Pancreas (tissue), 10 donors: ENCODE data around the gene ABCB1. TPM values are rescaled to one million over a fixed set of nuclear protein-coding genes. Genes with fewer than 3 reads are reported as not detected.
A peak's percentile ranks its signal among the peaks of the same experiment; 100 is the strongest.

ENCODE experiments used
- ATAC-seq, 4 donors: fragments of 200-7000 bp; cut with Tn5 transposase; one replicate each; pipeline versions ENCODE4 v1.8.0 to v1.9.1; 2020; ENCODE audit warnings: mild to moderate bottlenecking in 4 of 4, moderate library complexity in 4 of 4
- DNase-seq, 6 donors: peaks; one replicate each; pipeline ENCODE4 v3.0.0-alpha.2; 2020
- FAIRE-seq: peaks from 2 replicates; lab custom pipeline; 2012; peaks lifted over from hg19 to GRCh38; lab: Jason Lieb, UNC
- H3K27ac ChIP-seq, 4 donors: fragments of 200-600 bp; sonication (generic); 1 replicate in 3 of 4; 2 replicates in 1 of 4; pipeline versions ENCODE4 v1.5.0 to v1.8.0; 2020
- H3K27me3 ChIP-seq, 4 donors: fragments of 200-600 bp; one replicate each; pipeline ENCODE4 v1.8.0; 2021
- H3K36me3 ChIP-seq, 3 donors: fragments of 200-600 bp; sonication (generic) in 1 of 3; one replicate each; pipeline versions ENCODE4 v1.5.0 to v1.8.0; 2020 to 2021
- H3K4me1 ChIP-seq, 3 donors: fragments of 200-600 bp; one replicate each; pipeline ENCODE4 v1.8.0; 2021
- H3K4me3 ChIP-seq, 4 donors: fragments of 200-600 bp; sonication (generic) in 2 of 4; one replicate each; pipeline versions ENCODE4 v1.5.0 to v1.8.0; 2020 to 2021
- H3K9me3 ChIP-seq, 4 donors: fragments of 200-600 bp; one replicate each; pipeline ENCODE4 v1.8.0; 2021
- CTCF ChIP-seq, 4 donors: fragments of 200-600 bp; sonication (generic) in 3 of 4; IDR thresholded peaks; one replicate each; pipeline versions ENCODE4 v1.5.0 to v1.8.0; 2021; ENCODE audit warnings: antibody characterized with exemption in 4 of 4
- WGBS, 2 donors: extraction: QIAGEN DNeasy Blood & Tissue Kit; methylation state at CpG; one replicate each; pipeline ENCODE4 v1.1.7; 2013; 5-methylcytosine and 5-hydroxymethylcytosine counted together
- intact Hi-C, 3 donors: fragments of 100-400 bp; cut with DNase I; formaldehyde crosslinking; loops; one replicate each; pipeline versions ENCODE4 v1.11.1 to v1.14.2; 2022
- polyA plus RNA-seq, 2 donors: library from polyadenylated mRNA; stranded (reverse); fragments of 200-250 nt; gene quantifications; one replicate each; pipeline ENCODE4 v1.2.3, GENCODE V29; 2013
- total RNA-seq, 6 donors: library from RNA; stranded (reverse); fragmentation: NEBNext Ultra II Directional in 4 of 6; extraction: Animal tissue kit (Norgen Biotek cat#: 25700) in 4 of 6; gene quantifications; one replicate each; pipeline versions ENCODE4 v1.2.1 to v1.2.4, GENCODE V29; 2021 to 2023
- donor health status: healthy with polysubstance abuse.
- donor health status: DM: no; HTN: no; CAD: no; lungs with moderate emphysema.
- donor health status: DM: no; HTN: no; CAD: no.
- donor health status: control.
- donor health status: control.
- donor health status: Bipolar disorder and iron deficiency.
- donor health status: DM: yes; HTN: yes; CAD: no.
- donor health status: DM: no; HTN: no; CAD: no.
- donor health status: DM: no; HTN: no; CAD: no.
- donor health status: DM: yes; HTN: yes; CAD: no.

ABCB1 gene
- total and polyA plus RNA-seq, 8 donors, result 1.8 to 9.7 (median 3.0) TPM

- peak; percentile 17 for FAIRE-seq
- intact Hi-C loops, result loop anchor here in 1 of 3 donors (10.0 kb wide), 1 partner anchor 378 kb away; no protein-coding TSS in a partner anchor
Measured at GRCh38 chr7:87506246-87507180, 94.2 kb downstream of the ABCB1 start.

GRCh38 chr7:87505557-87506245 lies 95.0 kb downstream of the ABCB1 start:
- H3K4me3 ChIP-seq, result no peak overlapping the region
- H3K27me3 ChIP-seq, result no peaks in the 10 kb centered on the region
- no peak for TF ChIP-seq CTCF (IDR thresholded peaks at IDR 0.05)
- ATAC-seq (no peak), FAIRE-seq (no peak), DNase-seq (no peak)
- H3K9me3 ChIP-seq, result no peaks in the 10 kb centered on the region
- WGBS, 2 donors, result 52 to 61% methylated on average over 5 of the region's 5 CpGs
- H3K4me1 ChIP-seq, result no peaks in the 10 kb centered on the region
- H3K36me3 ChIP-seq, result no peaks in the 10 kb centered on the region
- no peak overlapping the region for H3K27ac ChIP-seq
- intact Hi-C loops, result loop anchor here in 1 of 3 donors (10.0 kb wide), 1 partner anchor 379 kb away; no protein-coding TSS in a partner anchor

More at GRCh38 chr7:87506246-87507180, 94.2 kb downstream of the ABCB1 start:
- no peaks in the 10 kb centered on the region for H3K9me3 ChIP-seq
- no peaks in the 10 kb centered on the region for H3K36me3 ChIP-seq
- no peak overlapping the region for H3K27ac ChIP-seq
- H3K4me1 ChIP-seq, result no peaks in the 10 kb centered on the region
- DNase-seq (no peak), ATAC-seq (peak in 3 of 4 donors; percentile 32 to 57 (median 51))
- H3K4me3 ChIP-seq, result no peak overlapping the region
- WGBS, 2 donors, result 53 to 55% methylated on average over 3 of the region's 3 CpGs
- H3K27me3 ChIP-seq, result no peaks in the 10 kb centered on the region
- peak in 3 of 4 donors; percentile 15 to 22 (median 20) for TF ChIP-seq CTCF (IDR thresholded peaks at IDR 0.05)

- no peak for DNase-seq
- Histone ChIP-seq H3K27me3 (no peaks in the 10 kb centered on the region), H3K36me3 (no peaks in the 10 kb centered on the region), H3K9me3 (no peaks in the 10 kb centered on the region), H3K27ac (no peak overlapping the region), H3K4me3 (no peak overlapping the region), H3K4me1 (no peaks in the 10 kb centered on the region)
- ATAC-seq, result no peak
- no peak for FAIRE-seq
- intact Hi-C loops, result loop anchor here in 1 of 3 donors (10.0 kb wide), 1 partner anchor 380 kb away; no protein-coding TSS in a partner anchor
- 57 to 70% methylated on average over 5 of the region's 5 CpGs for WGBS, 2 donors
- no peak for TF ChIP-seq CTCF (IDR thresholded peaks at IDR 0.05)
Measured at GRCh38 chr7:87505122-87505521, 95.6 kb downstream of the ABCB1 start.

- H3K9me3 ChIP-seq, result no peaks in the 10 kb centered on the region
- FAIRE-seq (no peak), ATAC-seq (no peak), DNase-seq (no peak)
- TF ChIP-seq CTCF (IDR thresholded peaks at IDR 0.05), result no peak
- intact Hi-C loops, result no loop called here
- H3K27ac ChIP-seq, result no peak overlapping the region
- no peaks in the 10 kb centered on the region for H3K36me3 ChIP-seq
- H3K27me3 ChIP-seq, result no peaks in the 10 kb centered on the region
- H3K4me1 ChIP-seq, result no peaks in the 10 kb centered on the region
- H3K4me3 ChIP-seq, result no peak overlapping the region
- 67 to 83% methylated on average over 3 of the region's 3 CpGs for WGBS, 2 donors
Measured at GRCh38 chr7:87499494-87499893, 101.2 kb downstream of the ABCB1 start.
